WTC11 (cell line): Measurements from ENCODE around the gene THBS3. TPM values are rescaled to one million over a fixed set of nuclear protein-coding genes. Genes with fewer than 3 reads are reported as not detected.
"Not testable (repeated sequence)": the region's sequence is repeated elsewhere in the genome, so short reads cannot be mapped to it uniquely, and the experiment has no call there.

Source experiments
- ATAC-seq: fragments of 200-7000 bp; cut with Tn5 transposase; 2 replicates; pipeline ENCODE4 v1.10.0; 2021; ENCODE audit warnings: mild to moderate bottlenecking, moderate library complexity
- CTCF ChIA-PET: fragments of 300-600 bp; sonication (Branson Sonifier 250); formaldehyde crosslinking; loops from one replicate; lab custom pipeline; 2021; ENCODE audit warnings: antibody characterized with exemption; lab: Charles Lee
- POLR2A ChIA-PET: fragments of 350-600 bp; sonication (Branson Sonifier 250); formaldehyde crosslinking; loops from one replicate; lab custom pipeline; 2021; ENCODE audit warnings: antibody characterized with exemption; lab: Charles Lee
- DNase-seq: peaks from one replicate; pipeline ENCODE4 v3.0.0; 2021; ENCODE audit warnings: low spot score
- H3K27ac Mint-ChIP-seq: 2 replicates; pipeline ENCODE4 v1.8.0; 2021; ENCODE audit warnings: mixed read lengths
- H3K27me3 Mint-ChIP-seq: 2 replicates; pipeline ENCODE4 v1.8.0; 2021; ENCODE audit warnings: low read depth, mild to moderate bottlenecking, moderate library complexity, mixed read lengths
- H3K36me3 Mint-ChIP-seq: 2 replicates; pipeline ENCODE4 v1.8.0; 2021; ENCODE audit warnings: mixed read lengths
- H3K4me1 Mint-ChIP-seq: 2 replicates; pipeline ENCODE4 v1.8.0; 2022; ENCODE audit warnings: mixed read lengths
- H3K4me3 Mint-ChIP-seq: 2 replicates; pipeline ENCODE4 v1.8.0; 2021; ENCODE audit warnings: mild to moderate bottlenecking, moderate library complexity, mixed read lengths
- H3K9me3 Mint-ChIP-seq: 2 replicates; pipeline ENCODE4 v1.8.0; 2021; ENCODE audit warnings: mixed read lengths
- ATF1 ChIP-seq: sonication (generic); formaldehyde crosslinking; IDR thresholded peaks from 2 replicates; pipeline ENCODE4 v1.8.1; 2023; ENCODE audit warnings: mild to moderate bottlenecking, moderate library complexity, missing genetic modification reagents
- E2F5 ChIP-seq: sonication (generic); formaldehyde crosslinking; IDR thresholded peaks from 2 replicates; pipeline ENCODE4 v1.8.1; 2022; ENCODE audit warnings: mild to moderate bottlenecking, moderate library complexity, missing genetic modification reagents
- FOXP1 ChIP-seq: sonication (generic); formaldehyde crosslinking; IDR thresholded peaks from 2 replicates; pipeline ENCODE4 v1.8.0; 2022; ENCODE audit warnings: missing genetic modification reagents, mild to moderate bottlenecking, moderate library complexity, borderline replicate concordance
- FOXP4 ChIP-seq: sonication (generic); formaldehyde crosslinking; IDR thresholded peaks from 2 replicates; pipeline ENCODE4 v1.8.0; 2022; ENCODE audit warnings: mild to moderate bottlenecking, missing genetic modification reagents
- GTF2I ChIP-seq: fragments of 250-450 bp; sonication (Bioruptor Pico); conservative IDR thresholded peaks from 2 replicates; pipeline ENCODE4 v1.4.0; 2021; ENCODE audit warnings: mild to moderate bottlenecking
- KAT7 ChIP-seq: sonication (generic); formaldehyde crosslinking; IDR thresholded peaks from 2 replicates; pipeline ENCODE4 v1.8.1; 2023; ENCODE audit warnings: missing genetic modification reagents, mild to moderate bottlenecking, borderline replicate concordance
- MAX ChIP-seq: sonication (generic); formaldehyde crosslinking; IDR thresholded peaks from 2 replicates; pipeline ENCODE4 v1.8.0; 2022; ENCODE audit warnings: mild to moderate bottlenecking, missing genetic modification reagents
- NFE2L1 ChIP-seq: sonication (generic); formaldehyde crosslinking; IDR thresholded peaks from 2 replicates; pipeline ENCODE4 v1.8.1; 2023; ENCODE audit warnings: missing genetic modification reagents
- NFYB ChIP-seq: sonication (generic); formaldehyde crosslinking; conservative IDR thresholded peaks from 2 replicates; pipeline ENCODE4 v1.8.0; 2022; ENCODE audit warnings: low read depth, missing genetic modification reagents
- NR2C2 ChIP-seq: sonication (generic); formaldehyde crosslinking; IDR thresholded peaks from 2 replicates; pipeline ENCODE4 v1.8.0; 2022; ENCODE audit warnings: mild to moderate bottlenecking, missing genetic modification reagents
- SMAD3 ChIP-seq: sonication (generic); formaldehyde crosslinking; IDR thresholded peaks from 2 replicates; pipeline ENCODE4 v1.8.0; 2022; ENCODE audit warnings: missing genetic modification reagents, mild to moderate bottlenecking, borderline replicate concordance
- SP1 ChIP-seq: sonication (generic); formaldehyde crosslinking; conservative IDR thresholded peaks from 2 replicates; pipeline ENCODE4 v1.8.1; 2022; ENCODE audit warnings: missing genetic modification reagents
- TCF7 ChIP-seq: sonication (generic); formaldehyde crosslinking; IDR thresholded peaks from 2 replicates; pipeline ENCODE4 v1.8.0; 2022; ENCODE audit warnings: mild to moderate bottlenecking, low read depth, missing genetic modification reagents, moderate library complexity
- TP53 ChIP-seq: sonication (generic); formaldehyde crosslinking; IDR thresholded peaks from 2 replicates; pipeline ENCODE4 v1.8.1; 2023; ENCODE audit warnings: mild to moderate bottlenecking, missing genetic modification reagents
- ZNF317 ChIP-seq: sonication (generic); formaldehyde crosslinking; IDR thresholded peaks from 2 replicates; pipeline ENCODE4 v1.8.1; 2023; ENCODE audit warnings: low read depth, mild to moderate bottlenecking, moderate library complexity, missing genetic modification reagents, borderline replicate concordance
- ZNF512 ChIP-seq: sonication (generic); formaldehyde crosslinking; IDR thresholded peaks from 2 replicates; pipeline ENCODE4 v1.8.1; 2022; ENCODE audit warnings: missing genetic modification reagents, borderline replicate concordance
- ZNF532 ChIP-seq: fragments of 250-450 bp; sonication (Bioruptor Pico); IDR thresholded peaks from 2 replicates; pipeline ENCODE4 v1.9.0; 2021; ENCODE audit warnings: mild to moderate bottlenecking, borderline replicate concordance
- ZNF671 ChIP-seq: fragments of 250-450 bp; sonication (Bioruptor Pico); IDR thresholded peaks from 2 replicates; pipeline ENCODE4 v1.8.0; 2021; ENCODE audit warnings: mild to moderate bottlenecking
- total RNA-seq: library from RNA; stranded (reverse); gene quantifications from 3 replicates; pipeline ENCODE4 v1.2.3, GENCODE V29; 2021

Gene THBS3
- total RNA-seq, 1 experiment from 2014 or later: 5.3 TPM

GRCh38 chr1:155231302-155231701 is 23.6 kb upstream of the THBS3 start:
- H3K4me3 Mint-ChIP-seq, POLR2A ChIA-PET, DNase-seq, CTCF ChIA-PET, H3K4me1 Mint-ChIP-seq, H3K27ac Mint-ChIP-seq, ATAC-seq, H3K9me3 Mint-ChIP-seq, H3K36me3 Mint-ChIP-seq: not testable (repeated sequence)
- H3K27me3 Mint-ChIP-seq: peaks cover 33% of the 10 kb centered on the region

GRCh38 chr1:155228096-155228427 is 20.4 kb upstream of the THBS3 start:
- POLR2A ChIA-PET: interaction anchor here (0.6 to 1.8 kb wide), 6 partner anchors 16 to 88 kb away, joined by 3 to 5 read pairs (median 4); partner anchors contain the start of genes CLK2 and THBS3
- H3K9me3 Mint-ChIP-seq: no peaks in the 10 kb centered on the region
- ATAC-seq (no peak), DNase-seq (no peak)
- peaks cover 22% of the 10 kb centered on the region for H3K4me1 Mint-ChIP-seq
- TF ChIP-seq FOXP1 (0 out of 2 replicates have a peak, but pooled peaks have one; percentile 3), ATF1 (CRISPR knock-in tag) (no peak)
- CTCF ChIA-PET: interaction anchor here (0.6 to 6.1 kb wide), 7 partner anchors 21 to 136 kb away, joined by 3 to 48 read pairs (median 12); partner anchors contain the start of genes CLK2 and KRTCAP2
- H3K27me3 Mint-ChIP-seq: peaks cover 33% of the 10 kb centered on the region
- H3K36me3 Mint-ChIP-seq: no peaks in the 10 kb centered on the region
- H3K4me3 Mint-ChIP-seq: peak overlapping the region; percentile 92
- peak overlapping the region; percentile 97 for H3K27ac Mint-ChIP-seq

GRCh38 chr1:155227261-155228095 is 19.8 kb upstream of the THBS3 start:
- peaks cover 22% of the 10 kb centered on the region for H3K4me1 Mint-ChIP-seq
- ATAC-seq (peak; percentile 96), DNase-seq (peak; percentile 97)
- H3K27ac Mint-ChIP-seq: peak overlapping the region; percentile 97
- no peaks in the 10 kb centered on the region for H3K36me3 Mint-ChIP-seq
- CTCF ChIA-PET: interaction anchor here (0.6 to 6.1 kb wide), 15 partner anchors 18 to 210 kb away, joined by 3 to 48 read pairs (median 4); partner anchors contain the start of genes CLK2, KRTCAP2, MTX1 and THBS3
- POLR2A ChIA-PET: interaction anchor here (0.6 to 1.8 kb wide), 9 partner anchors 17 to 89 kb away, joined by 3 to 6 read pairs (median 4); partner anchors contain the start of genes CLK2 and THBS3
- H3K4me3 Mint-ChIP-seq: peak overlapping the region; percentile 92
- H3K9me3 Mint-ChIP-seq: no peaks in the 10 kb centered on the region
- H3K27me3 Mint-ChIP-seq: peaks cover 29% of the 10 kb centered on the region
- 0 out of 2 replicates have a peak, but pooled peaks have one; percentile 67 for TF ChIP-seq SMAD3 (CRISPR knock-in tag)
- TF ChIP-seq NFYB: peak; percentile 92
- TF ChIP-seq TP53 (CRISPR knock-in tag): no peak
- TF ChIP-seq FOXP4 (CRISPR knock-in tag): no peak
- no peak for TF ChIP-seq ZNF532 (CRISPR knock-in tag)
- TF ChIP-seq FOXP1: peak; percentile 20; the same call in 1 of the 2 replicates
- TF ChIP-seq ZNF671 (CRISPR knock-in tag): no peak
- no peak for TF ChIP-seq NFE2L1
- no peak for TF ChIP-seq TCF7
- peak; percentile 99 for TF ChIP-seq E2F5
- peak; percentile 41 for TF ChIP-seq MAX (CRISPR knock-in tag)
- TF ChIP-seq KAT7: no peak
- peak; percentile 57; the same call in 1 of the 2 replicates for TF ChIP-seq SP1
- no peak for TF ChIP-seq NR2C2 (CRISPR knock-in tag)
- TF ChIP-seq ZNF317 (CRISPR knock-in tag): no peak
- no peak for TF ChIP-seq GTF2I
- TF ChIP-seq ZNF512 (CRISPR knock-in tag): no peak
